RWPE2 (cell line): ENCODE results near the gene FAM131C.
A peak's percentile ranks its signal among the peaks of the same experiment; 100 is the strongest.

Source experiments
- ATAC-seq: fragments of 200-7000 bp; cut with Tn5 transposase; 3 replicates; pipeline ENCODE4 v1.9.1; 2021; ENCODE audit warnings: low read depth
- DNase-seq: peaks from one replicate; pipeline ENCODE4 v3.0.0-alpha.2; 2020; ENCODE audit warnings: low spot score
- H3K27ac ChIP-seq: fragments of 450-650 bp; 2 replicates; pipeline ENCODE4 v1.5.1; 2017; ENCODE audit warnings: mild to moderate bottlenecking; ENCODE audit not compliant: poor library complexity, severe bottlenecking
- H3K27me3 ChIP-seq: fragments of 250-450 bp; sonication (Bioruptor Pico); 2 replicates; pipeline ENCODE4 v1.5.1; 2021; ENCODE audit warnings: mild to moderate bottlenecking, moderate library complexity; ENCODE audit not compliant: insufficient read depth, poor library complexity, severe bottlenecking
- H3K36me3 ChIP-seq: fragments of 250-450 bp; sonication (Bioruptor Pico); 2 replicates; pipeline ENCODE4 v1.5.1; 2020; ENCODE audit warnings: low read depth, mild to moderate bottlenecking, moderate library complexity
- H3K4me1 ChIP-seq: fragments of 250-450 bp; sonication (Bioruptor Pico); 2 replicates; pipeline ENCODE4 v1.5.1; 2021; ENCODE audit warnings: mild to moderate bottlenecking, moderate library complexity; ENCODE audit not compliant: insufficient read depth, poor library complexity, severe bottlenecking
- H3K4me3 ChIP-seq: fragments of 250-450 bp; sonication (Bioruptor Pico); 2 replicates; pipeline ENCODE4 v1.5.1; 2021; ENCODE audit warnings: mild to moderate bottlenecking, moderate library complexity; ENCODE audit not compliant: severe bottlenecking
- H3K9me3 ChIP-seq: fragments of 250-450 bp; sonication (Bioruptor Pico); 2 replicates; pipeline ENCODE4 v1.5.1; 2021; ENCODE audit warnings: mild to moderate bottlenecking, moderate library complexity; ENCODE audit not compliant: severe bottlenecking
- CTCF ChIP-seq: fragments of 450-650 bp; IDR thresholded peaks from one replicate; pipeline ENCODE4 v1.5.1; 2017; ENCODE audit warnings: mild to moderate bottlenecking, moderate library complexity; ENCODE audit not compliant: poor library complexity, severe bottlenecking

Gene FAM131C

GRCh38 chr1:16012590-16013219 lies 60.7 kb downstream of the FAM131C start:
- Histone ChIP-seq H3K36me3 (no peaks in the 10 kb centered on the region), H3K4me3 (peak overlapping the region; percentile 19), H3K27ac (no peak overlapping the region), H3K4me1 (peaks cover 6% of the 10 kb centered on the region), H3K27me3 (no peaks in the 10 kb centered on the region), H3K9me3 (no peaks in the 10 kb centered on the region)
- no peak for DNase-seq
- ATAC-seq: peak; percentile 32
- peak; percentile 4 for TF ChIP-seq CTCF

GRCh38 chr1:16011936-16012589 lies 61.4 kb downstream of the FAM131C start:
- no peak for TF ChIP-seq CTCF
- ATAC-seq: no peak
- no peaks in the 10 kb centered on the region for H3K27me3 ChIP-seq
- no peak overlapping the region for H3K27ac ChIP-seq
- no peak for DNase-seq
- no peaks in the 10 kb centered on the region for H3K9me3 ChIP-seq
- no peaks in the 10 kb centered on the region for H3K36me3 ChIP-seq
- H3K4me3 ChIP-seq: no peak overlapping the region
- peaks cover 10% of the 10 kb centered on the region for H3K4me1 ChIP-seq

- Histone ChIP-seq H3K27ac (no peak overlapping the region), H3K9me3 (no peaks in the 10 kb centered on the region), H3K36me3 (no peaks in the 10 kb centered on the region), H3K4me3 (no peak overlapping the region), H3K27me3 (no peaks in the 10 kb centered on the region), H3K4me1 (peaks cover 6% of the 10 kb centered on the region)
- no peak for ATAC-seq
- no peak for DNase-seq
- TF ChIP-seq CTCF: no peak
Measured at GRCh38 chr1:16010837-16011236, 62.6 kb downstream of the FAM131C start.

GRCh38 chr1:16009678-16010077 lies 63.8 kb downstream of the FAM131C start:
- no peak for ATAC-seq
- H3K27me3 ChIP-seq: no peaks in the 10 kb centered on the region
- H3K4me1 ChIP-seq: peaks cover 4% of the 10 kb centered on the region
- TF ChIP-seq CTCF: no peak
- no peaks in the 10 kb centered on the region for H3K9me3 ChIP-seq
- no peak overlapping the region for H3K4me3 ChIP-seq
- no peak for DNase-seq
- H3K36me3 ChIP-seq: no peaks in the 10 kb centered on the region
- H3K27ac ChIP-seq: no peak overlapping the region

GRCh38 chr1:16009030-16009460 lies 64.4 kb downstream of the FAM131C start:
- peak; percentile 93 for TF ChIP-seq CTCF
- H3K4me1 ChIP-seq: peaks cover 4% of the 10 kb centered on the region
- H3K27ac ChIP-seq: no peak overlapping the region
- H3K27me3 ChIP-seq: no peaks in the 10 kb centered on the region
- no peaks in the 10 kb centered on the region for H3K9me3 ChIP-seq
- no peak for DNase-seq
- H3K4me3 ChIP-seq: no peak overlapping the region
- peak; percentile 49; the same call in 2 of the 3 replicates for ATAC-seq
- no peaks in the 10 kb centered on the region for H3K36me3 ChIP-seq
